Activated CD4-positive, CD25-positive, alpha-beta regulatory T cell treated with anti-CD3 and anti-CD28 coated beads, Interleukin-2, amount 50 U/mL, for 16 hours (primary cell): Measurements from ENCODE around the gene AARSD1.
"Not testable (repeated sequence)": the region's sequence is repeated elsewhere in the genome, so short reads cannot be mapped to it uniquely, and the experiment has no call there.

Source experiments
- DNase-seq: peaks from one replicate; pipeline ENCODE4 v3.0.0-alpha.2; 2020; ENCODE audit warnings: low read depth, low spot score

Gene AARSD1

GRCh38 chr17:42920106-42920900, 44.0 kb downstream of the AARSD1 start:
- no peak for DNase-seq

- not testable (repeated sequence) for DNase-seq
Observed at GRCh38 chr17:42919522-42920077, 44.7 kb downstream of the AARSD1 start.

GRCh38 chr17:42918902-42919521, 45.2 kb downstream of the AARSD1 start:
- no peak for DNase-seq

- no peak for DNase-seq
Observed at GRCh38 chr17:42917236-42917603, 47.0 kb downstream of the AARSD1 start.

- DNase-seq = not testable (repeated sequence)
Observed at GRCh38 chr17:42916388-42917235, 47.6 kb downstream of the AARSD1 start.

- not testable (repeated sequence) for DNase-seq
Observed at GRCh38 chr17:42915288-42915687, 49.0 kb downstream of the AARSD1 start.

- no peak for DNase-seq
Observed at GRCh38 chr17:42913981-42914617, 50.2 kb downstream of the AARSD1 start.

GRCh38 chr17:42913522-42913921, 50.7 kb downstream of the AARSD1 start:
- no peak for DNase-seq

GRCh38 chr17:42908872-42909700, 55.2 kb downstream of the AARSD1 start:
- DNase-seq = no peak

- no peak for DNase-seq
Observed at GRCh38 chr17:42906772-42907446, 57.3 kb downstream of the AARSD1 start.

GRCh38 chr17:42904110-42904469, 60.2 kb downstream of the AARSD1 start:
- DNase-seq = no peak

GRCh38 chr17:42901535-42902229, 62.6 kb downstream of the AARSD1 start:
- DNase-seq = no peak
